HCT116 (cell line): ENCODE results near the gene PRR23E. TPM values are rescaled to one million over a fixed set of nuclear protein-coding genes. Genes with fewer than 3 reads are reported as not detected.

Experiments used
- ATAC-seq: fragments of 200-7000 bp; cut with Tn5 transposase; 2 replicates; pipeline ENCODE4 v1.9.1; 2020; ENCODE audit warnings: mild to moderate bottlenecking, moderate library complexity
- BruUV-seq: library from RNA; stranded (reverse); fragments of 400-500 nt; replicated peaks from 2 replicates; lab custom pipeline; 2021; lab: Mats Ljungman, UMichigan
- CTCF ChIA-PET: fragments of 300-600 bp; sonication (Branson Sonifier 250); formaldehyde crosslinking; loops from one replicate; lab custom pipeline; 2021; ENCODE audit warnings: antibody characterized with exemption; lab: Charles Lee
- POLR2A ChIA-PET: fragments of 300-600, 350-600 bp; sonication (Branson Sonifier 250); formaldehyde crosslinking; loops from one replicate; lab custom pipeline; 2021; ENCODE audit warnings: antibody characterized with exemption; lab: Charles Lee
- RAD21 ChIA-PET, 2 experiments: fragments of 300-600 bp; sonication (Branson Sonifier 250); formaldehyde crosslinking; loops; one replicate each; lab custom pipeline; 2023; ENCODE audit warnings: low total read pairs in 2 of 2; ENCODE audit not compliant: uncharacterized antibody in 2 of 2, unreplicated experiment in 2 of 2, low non-redundant PET in 1 of 2; lab: Charles Lee
- DNase-seq: peaks from one replicate; pipeline ENCODE4 v3.0.0-alpha.2; 2010; ENCODE audit warnings: low read depth, low spot score
- H2AFZ ChIP-seq: fragments of 200-600 bp; shearing (Covaris generic), sonication (generic); 2 replicates; pipeline ENCODE4 v1.6.1; 2017; ENCODE audit warnings: low read depth, mixed run types, mixed read lengths, antibody characterized with exemption, low read length; ENCODE audit not compliant: poor library complexity, severe bottlenecking
- H3K27ac ChIP-seq: 2 replicates; pipeline ENCODE4 v1.5.1; 2012; ENCODE audit warnings: low read depth, low read length
- H3K27me3 ChIP-seq: fragments of 200-600 bp; sonication (generic); 2 replicates; pipeline ENCODE4 v1.6.1; 2016; ENCODE audit warnings: mixed run types, low read length, mixed read lengths; ENCODE audit not compliant: insufficient read depth
- H3K36me3 ChIP-seq, 2 experiments: fragments of 200-500 bp in 1 of 2; fragments of 200-600 bp in 1 of 2; sonication (Bioruptor generic) in 1 of 2; sonication (generic) in 1 of 2; 2 replicates each; pipeline versions ENCODE4 v1.5.1 to v1.6.1; 2014 to 2016; ENCODE audit warnings: low read length in 2 of 2, inconsistent platforms in 1 of 2, mixed read lengths in 1 of 2, mixed run types in 1 of 2; ENCODE audit not compliant: insufficient read depth in 2 of 2, control insufficient read depth in 1 of 2
- H3K4me1 ChIP-seq, 2 experiments: fragments of 200-600 bp in 1 of 2; sonication (generic) in 1 of 2; 2 replicates each; pipeline versions ENCODE4 v1.5.1 to v1.6.1; 2012 to 2017; ENCODE audit warnings: low read length in 2 of 2, inconsistent platforms in 1 of 2, mild to moderate bottlenecking in 1 of 2, mixed read lengths in 1 of 2, mixed run types in 1 of 2, moderate library complexity in 1 of 2; ENCODE audit not compliant: insufficient read depth in 2 of 2, control insufficient read depth in 1 of 2
- H3K4me2 ChIP-seq: fragments of 200-600 bp; sonication (generic); 2 replicates; pipeline ENCODE4 v1.6.1; 2017; ENCODE audit warnings: mixed run types, low read length, mixed read lengths
- H3K4me3 ChIP-seq, 2 experiments: fragments of 200-600 bp in 1 of 2; sonication (generic) in 1 of 2; replicated peaks in 1 of 2; 2 replicates each; pipeline ENCODE4 v1.5.1; 2011 to 2016; ENCODE audit warnings: low read length in 2 of 2, control low read depth in 1 of 2, low read depth in 1 of 2, mild to moderate bottlenecking in 1 of 2, mixed read lengths in 1 of 2, mixed run types in 1 of 2
- H3K79me2 ChIP-seq: fragments of 200-600 bp; sonication (generic); 2 replicates; pipeline ENCODE4 v1.6.1; 2017; ENCODE audit warnings: mild to moderate bottlenecking, mixed run types, low read length, moderate library complexity, mixed read lengths; ENCODE audit not compliant: insufficient read depth
- H3K9ac ChIP-seq: fragments of 200-600 bp; sonication (generic); 2 replicates; pipeline ENCODE4 v1.6.1; 2016; ENCODE audit warnings: low read length, mixed read lengths
- H3K9me2 ChIP-seq: fragments of 200-600 bp; sonication (generic), shearing (Covaris generic); 2 replicates; pipeline ENCODE4 v1.6.1; 2017; ENCODE audit warnings: mixed run types, mild to moderate bottlenecking, moderate library complexity; ENCODE audit not compliant: insufficient read depth
- H3K9me3 ChIP-seq, 2 experiments: fragments of 200-500 bp in 1 of 2; fragments of 200-600 bp in 1 of 2; sonication (Bioruptor generic) in 1 of 2; sonication (generic) in 1 of 2; 2 replicates each; pipeline ENCODE4 v1.6.1; 2014 to 2017; ENCODE audit warnings: low read length in 2 of 2, mixed read lengths in 2 of 2, inconsistent platforms in 1 of 2, low read depth in 1 of 2, mild to moderate bottlenecking in 1 of 2, mixed run types in 1 of 2, moderate library complexity in 1 of 2; ENCODE audit not compliant: control insufficient read depth in 1 of 2, insufficient read depth in 1 of 2
- H4K20me1 ChIP-seq: fragments of 200-600 bp; sonication (generic), shearing (Covaris generic); 2 replicates; pipeline ENCODE4 v1.6.1; 2017; ENCODE audit warnings: mixed run types, mild to moderate bottlenecking, moderate library complexity; ENCODE audit not compliant: insufficient read depth
- CBX3 ChIP-seq: IDR thresholded peaks from 2 replicates; pipeline ENCODE4 v1.6.1; 2012; ENCODE audit warnings: low read depth
- CEBPB ChIP-seq: IDR thresholded peaks from 2 replicates; pipeline ENCODE4 v1.6.1; 2012; ENCODE audit warnings: low read depth
- CTCF ChIP-seq, 3 experiments: fragments of 200-600 bp in 1 of 3; sonication (generic) in 1 of 3; IDR thresholded peaks in 2 of 3; conservative IDR thresholded peaks in 1 of 3; 2 replicates each; pipeline ENCODE4 v1.5.1; 2012 to 2017; ENCODE audit warnings: low read depth in 2 of 3, low read length in 2 of 3, antibody characterized with exemption in 1 of 3, borderline replicate concordance in 1 of 3, control low read depth in 1 of 3, mild to moderate bottlenecking in 1 of 3, mixed read lengths in 1 of 3, mixed run types in 1 of 3, moderate library complexity in 1 of 3; ENCODE audit not compliant: insufficient read depth in 1 of 3
- ELF1 ChIP-seq: IDR thresholded peaks from 2 replicates; pipeline ENCODE4 v1.6.1; 2012; ENCODE audit warnings: low read depth, borderline replicate concordance
- EZH2 ChIP-seq: fragments of 200-600 bp; sonication (generic); IDR thresholded peaks from 2 replicates; pipeline ENCODE4 v1.6.1; 2017; ENCODE audit warnings: antibody characterized with exemption, mixed run types
- JUND ChIP-seq: IDR thresholded peaks from 2 replicates; pipeline ENCODE4 v1.6.1; 2012
- MAX ChIP-seq: IDR thresholded peaks from 2 replicates; pipeline ENCODE4 v1.6.1; 2012
- SRF ChIP-seq: IDR thresholded peaks from 2 replicates; pipeline ENCODE4 v1.6.1; 2012; ENCODE audit warnings: low read depth
- YY1 ChIP-seq: IDR thresholded peaks from 2 replicates; pipeline ENCODE4 v1.6.1; 2011; ENCODE audit warnings: low read length, low read depth, moderate library complexity, mild to moderate bottlenecking; ENCODE audit not compliant: insufficient replicate concordance; ENCODE audit errors: extremely low read depth
- ZBTB33 ChIP-seq: IDR thresholded peaks from 2 replicates; pipeline ENCODE4 v1.6.1; 2011; ENCODE audit warnings: mild to moderate bottlenecking, low read length, moderate library complexity; ENCODE audit not compliant: insufficient replicate concordance; ENCODE audit errors: extremely low read depth
- ZFX ChIP-seq: fragments of 450-650 bp; IDR thresholded peaks from 2 replicates; pipeline ENCODE4 v1.6.1; 2017
- ZNF274 ChIP-seq: fragments of 200-500 bp; sonication (Bioruptor generic); IDR thresholded peaks from 2 replicates; pipeline ENCODE4 v1.6.1; 2014; ENCODE audit warnings: mild to moderate bottlenecking, low read depth, low read length, inconsistent platforms
- intact Hi-C: fragments of 100-400 bp; cut with micrococcal nuclease; formaldehyde crosslinking; loops from 2 replicates; pipeline ENCODE4 v1.10.0; 2022
- total RNA-seq: library from RNA; stranded (reverse); gene quantifications from one replicate; pipeline ENCODE4 v1.2.1, GENCODE V29; 2021; ENCODE audit not compliant: unreplicated experiment

PRR23E gene
- total RNA-seq, 1 experiment from 2014 or later, result not detected

- Histone ChIP-seq H3K4me1 (no peaks in the 10 kb centered on the region), H4K20me1 (no peaks in the 10 kb centered on the region), H3K79me2 (no peaks in the 10 kb centered on the region), H3K9me3 (peaks cover 3 to 13% of the 10 kb centered on the region in 2 experiments; a peak in 1 of 4 replicates), H3K9ac (no peak overlapping the region), H2AFZ (no peak overlapping the region), H3K4me2 (no peak overlapping the region), H3K9me2 (no peaks in the 10 kb centered on the region), H3K36me3 (no peaks in the 10 kb centered on the region), H3K4me3 (no peak overlapping the region), H3K27me3 (no peaks in the 10 kb centered on the region), H3K27ac (no peak overlapping the region)
- no TSS peak for BruUV-seq
- ATAC-seq, result no peak
- RAD21 ChIA-PET, result no interaction called here
- POLR2A ChIA-PET, result no interaction called here
- intact Hi-C loops, result no loop called here
- DNase-seq, result no peak
- CTCF ChIA-PET, result no interaction called here
- TF ChIP-seq ZNF274 (no peak), SRF (no peak), MAX (no peak), CBX3 (no peak), CTCF (IDR thresholded peaks at IDR 0.05 in 2 of 3, conservative IDR thresholded peaks at IDR 0.05 in 1 of 3; ENCODE audit: borderline replicate concordance in 1 of 3, insufficient read depth in 1 of 3, low read depth in 2 of 3, low read length in 2 of 3) (no peak), YY1 (no peak), JUND (no peak), ZFX (no peak), ZBTB33 (no peak), ELF1 (no peak), CEBPB (no peak), EZH2 (no peak)
Measured at GRCh38 chr3:127247292-127247691, 54.4 kb downstream of the PRR23E start.

Other genes with a start within 250 kb of the PRR23E start
- gene PLXNA1, start 210.0 kb upstream of the PRR23E start, total RNA-seq, result 30.3 TPM
- 0.30 TPM for gene PRR20G, start 94.9 kb downstream of the PRR23E start, total RNA-seq